GM19099 (cell line): Measurements from ENCODE around the gene DUOX2.

Experiments used
- POLR2A ChIP-seq: IDR thresholded peaks from 3 replicates; pipeline ENCODE4 v1.6.1; 2011; ENCODE audit warnings: low read depth; ENCODE audit not compliant: insufficient read length; ENCODE audit errors: extremely low read depth

The DUOX2 gene

DNA sequence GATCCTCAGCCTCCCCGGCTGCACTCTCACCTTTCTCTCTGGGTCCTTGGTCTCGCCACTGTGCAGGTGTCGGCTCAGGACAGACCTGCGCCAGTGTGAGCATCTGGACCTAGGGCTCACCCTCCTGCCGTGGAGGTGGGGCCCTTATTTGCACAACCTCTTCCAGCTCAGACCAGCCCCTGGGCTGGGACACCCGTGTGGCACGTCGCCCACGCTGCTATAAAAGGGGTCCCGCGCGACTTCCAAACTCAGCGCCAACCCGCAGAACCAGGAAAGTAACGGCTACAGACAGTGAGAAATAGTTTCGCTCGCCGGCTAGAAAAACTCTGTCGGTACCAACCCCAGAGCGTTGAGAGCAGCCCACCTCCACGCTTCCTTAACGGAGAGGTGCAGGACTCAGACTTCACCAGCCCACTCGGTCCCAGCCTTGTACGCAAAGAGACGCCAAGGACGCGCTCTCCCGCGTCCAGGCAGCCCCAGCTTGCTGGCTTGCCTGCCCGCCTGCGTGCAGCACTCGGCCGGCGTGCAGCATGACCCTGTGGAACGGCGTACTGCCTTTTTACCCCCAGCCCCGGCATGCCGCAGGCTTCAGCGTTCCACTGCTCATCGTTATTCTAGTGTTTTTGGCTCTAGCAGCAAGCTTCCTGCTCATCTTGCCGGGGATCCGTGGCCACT, at the start of gene DUOX2, which contains the start of gene DUOXA2:
TSS of gene DUOX2 (minus strand) at position 97 of the 675 bp plus-strand sequence. CDS start 761 bp downstream, outside the sequence.
TSS of gene DUOXA2 (plus strand) at position 251 of the 675 bp plus-strand sequence. CDS start at position 531, 280 bp downstream.
- no peak for TF ChIP-seq POLR2A

DNA sequence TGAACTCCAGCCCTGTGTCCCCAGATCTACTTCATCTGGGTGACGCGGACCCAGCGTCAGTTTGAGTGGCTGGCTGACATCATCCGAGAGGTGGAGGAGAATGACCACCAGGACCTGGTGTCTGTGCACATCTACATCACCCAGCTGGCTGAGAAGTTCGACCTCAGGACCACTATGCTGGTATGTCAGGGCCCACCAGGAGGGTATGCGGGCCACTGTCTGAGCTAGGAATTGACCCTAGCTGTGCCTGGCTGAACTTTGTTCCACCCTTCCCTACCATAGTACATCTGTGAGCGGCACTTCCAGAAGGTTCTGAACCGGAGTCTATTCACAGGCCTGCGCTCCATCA, 49.5 kb upstream of the DUOX2 start:
- TF ChIP-seq POLR2A = no peak

DNA sequence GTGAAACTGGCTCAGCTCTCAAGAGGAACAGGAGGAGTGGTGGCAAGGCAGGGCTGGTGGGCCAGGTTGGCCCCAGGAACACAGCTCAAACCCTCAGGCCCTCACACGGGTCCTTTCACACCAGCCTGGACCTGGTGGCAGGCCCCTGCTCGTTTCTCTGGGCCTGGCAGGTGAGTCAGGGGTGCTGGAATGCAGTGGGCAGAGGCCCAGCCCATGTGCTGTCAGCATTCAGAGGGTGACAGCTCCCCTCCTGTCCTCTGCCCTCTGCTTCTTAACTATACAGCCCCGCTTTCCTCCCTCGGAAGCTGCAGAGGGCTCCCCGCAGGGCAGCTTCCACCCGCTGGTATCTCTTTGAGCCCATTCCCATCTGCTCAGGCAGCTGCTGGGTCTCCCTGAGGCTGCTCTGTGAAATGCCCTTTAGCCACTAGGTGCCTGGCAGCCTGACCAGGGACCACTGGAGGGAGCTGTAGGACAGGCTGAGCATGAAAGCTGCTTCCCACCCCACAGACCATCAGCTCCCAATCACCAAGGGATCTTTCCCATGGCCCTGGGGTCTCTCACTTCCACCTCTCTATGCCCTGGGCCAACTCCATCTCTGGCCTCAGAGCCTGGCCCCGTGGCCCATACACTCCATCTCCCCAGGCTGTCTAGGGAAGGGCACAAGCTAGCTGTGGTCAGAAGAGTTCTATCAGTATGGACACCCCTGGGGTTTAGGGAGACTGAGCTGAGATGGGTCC, 49.0 kb upstream of the DUOX2 start:
- TF ChIP-seq POLR2A = no peak

DNA sequence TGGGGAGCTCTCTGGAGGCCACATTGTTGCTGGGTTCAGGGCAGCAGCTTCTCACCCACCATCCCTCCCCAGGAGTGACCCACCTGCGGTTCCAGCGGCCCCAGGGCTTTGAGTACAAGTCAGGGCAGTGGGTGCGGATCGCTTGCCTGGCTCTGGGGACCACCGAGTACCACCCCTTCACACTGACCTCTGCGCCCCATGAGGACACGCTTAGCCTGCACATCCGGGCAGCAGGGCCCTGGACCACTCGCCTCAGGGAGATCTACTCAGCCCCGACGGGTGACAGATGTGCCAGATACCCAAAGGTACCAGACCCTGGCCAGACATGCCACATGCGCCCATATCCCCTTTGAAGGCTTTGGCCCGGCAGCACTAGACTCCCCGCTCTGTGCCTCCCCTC, 47.7 kb upstream of the DUOX2 start:
- TF ChIP-seq POLR2A = no peak

DNA sequence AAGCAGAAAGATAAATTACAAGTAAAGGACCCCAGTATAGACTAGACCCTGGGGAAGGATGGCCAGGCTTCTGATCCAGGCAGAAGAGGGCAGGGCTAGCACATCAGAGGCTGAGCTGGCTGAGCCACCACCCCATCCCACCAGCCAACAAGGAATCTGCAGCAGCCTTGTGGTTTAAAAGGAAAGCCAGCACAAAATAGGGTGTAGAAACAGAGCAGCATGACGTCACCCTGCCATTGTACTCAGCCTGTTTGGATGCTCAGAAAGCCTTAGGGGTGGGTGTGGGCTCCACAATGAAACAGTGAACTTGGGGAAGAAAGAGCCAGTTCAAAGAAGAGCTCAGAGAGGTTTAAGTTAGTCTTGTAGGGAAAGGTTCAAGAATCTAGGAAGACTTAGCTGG, 44.0 kb upstream of the DUOX2 start:
- no peak for TF ChIP-seq POLR2A

DNA sequence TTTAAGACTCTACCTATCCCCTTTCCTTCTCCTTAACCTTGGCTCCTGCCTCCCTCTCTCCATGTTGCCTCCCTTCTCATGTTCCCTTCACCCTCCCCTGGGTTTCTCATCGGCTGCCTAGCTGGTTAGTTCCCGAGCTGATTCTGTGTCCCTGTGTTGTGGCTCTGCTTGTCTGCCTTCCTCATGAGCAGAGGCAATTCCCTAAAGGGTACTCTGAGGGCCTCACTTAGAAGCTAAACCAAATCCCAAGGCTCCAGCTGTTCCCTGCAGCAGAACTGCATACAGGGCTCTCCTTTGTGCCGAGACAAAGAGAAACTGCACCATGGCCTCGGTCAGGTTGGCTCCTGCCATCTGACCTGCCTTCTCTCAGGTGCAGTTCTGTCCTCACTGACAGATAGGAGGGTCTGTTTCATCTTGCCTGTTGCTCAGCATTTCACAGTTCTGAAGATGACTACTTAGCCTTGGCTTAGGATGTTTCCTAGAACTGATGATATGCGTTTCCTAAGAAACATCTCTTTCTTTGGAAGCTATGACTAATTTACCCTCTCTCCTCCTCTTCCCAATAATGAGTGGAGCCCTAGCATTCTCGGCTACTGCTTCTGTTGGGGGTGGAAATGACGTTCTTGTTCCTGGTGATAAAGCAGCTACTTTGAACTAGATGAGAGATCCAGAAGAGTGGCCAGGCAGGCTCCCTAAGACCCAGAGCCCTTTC, 42.9 kb upstream of the DUOX2 start:
- no peak for TF ChIP-seq POLR2A

DNA sequence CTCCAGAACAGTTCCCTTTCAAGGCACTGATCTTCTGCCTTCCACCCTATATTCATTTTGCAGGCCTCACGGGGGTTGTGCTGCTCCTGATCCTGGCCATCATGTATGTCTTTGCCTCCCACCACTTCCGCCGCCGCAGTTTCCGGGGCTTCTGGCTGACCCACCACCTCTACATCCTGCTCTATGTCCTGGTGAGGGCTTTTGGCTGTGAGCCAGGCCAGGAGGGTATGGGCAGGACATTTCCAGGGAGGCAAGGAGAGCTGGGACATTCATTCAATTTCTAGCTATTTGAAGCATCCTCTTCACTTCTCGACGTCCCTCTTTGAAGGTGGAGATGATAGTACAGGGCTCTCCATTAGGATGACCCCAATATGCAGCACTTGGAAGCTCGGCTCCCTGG, 41.8 kb upstream of the DUOX2 start:
- no peak for TF ChIP-seq POLR2A

DNA sequence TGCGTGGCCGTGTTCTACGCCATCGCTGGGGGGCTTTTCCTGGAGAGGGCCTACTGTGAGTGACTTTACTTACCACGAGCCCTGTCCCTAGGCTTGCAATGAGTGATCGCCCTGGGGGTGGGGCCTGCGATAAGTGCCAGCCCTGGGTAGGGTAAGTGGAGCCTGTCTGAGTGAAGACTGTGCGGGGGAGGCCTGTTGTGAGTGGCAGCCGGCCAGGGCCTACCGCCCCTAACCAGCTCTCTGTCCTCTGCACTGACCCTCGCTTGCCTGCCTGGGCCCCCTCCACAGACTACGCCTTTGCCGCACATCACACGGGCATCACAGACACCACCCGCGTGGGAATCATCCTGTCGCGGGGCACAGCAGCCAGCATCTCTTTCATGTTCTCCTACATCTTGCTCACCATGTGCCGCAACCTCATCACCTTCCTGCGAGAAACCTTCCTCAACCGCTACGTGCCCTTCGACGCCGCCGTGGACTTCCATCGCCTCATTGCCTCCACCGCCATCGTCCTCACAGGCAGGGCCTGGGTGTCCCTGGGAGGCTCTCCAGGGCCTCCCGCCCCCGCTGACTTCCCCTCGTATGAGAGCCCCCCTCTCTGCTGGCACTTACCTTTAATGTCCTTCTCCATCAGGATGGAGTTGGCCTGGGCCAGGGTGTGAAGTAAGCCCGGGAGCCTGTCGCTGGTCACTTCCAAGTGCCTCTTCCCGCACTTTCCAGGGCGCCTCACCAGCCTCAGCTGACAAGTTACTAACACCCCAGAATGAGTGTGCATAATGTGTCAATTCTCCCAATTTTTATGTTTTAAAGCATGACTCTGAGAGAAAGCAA, 38.2 kb upstream of the DUOX2 start:
- TF ChIP-seq POLR2A = no peak

DNA sequence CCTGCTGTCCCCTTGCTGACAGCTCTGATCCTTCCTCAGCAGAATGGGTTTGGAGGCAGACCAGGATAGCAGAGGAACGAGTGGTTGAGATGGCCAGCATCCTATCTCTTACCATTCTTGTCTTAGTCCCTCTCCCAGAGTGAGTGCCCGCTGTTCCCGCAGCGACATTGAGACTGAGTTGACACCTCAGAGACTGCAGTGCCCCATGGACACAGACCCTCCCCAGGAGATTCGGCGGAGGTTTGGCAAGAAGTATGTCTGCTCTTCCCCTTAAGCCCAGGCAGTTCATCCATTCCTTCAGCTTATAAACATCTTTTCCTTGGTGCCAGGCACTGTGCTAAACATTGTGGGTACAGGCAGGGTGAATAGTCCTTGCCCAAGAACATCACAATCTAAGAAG, 37.0 kb upstream of the DUOX2 start:
- no peak for TF ChIP-seq POLR2A

DNA sequence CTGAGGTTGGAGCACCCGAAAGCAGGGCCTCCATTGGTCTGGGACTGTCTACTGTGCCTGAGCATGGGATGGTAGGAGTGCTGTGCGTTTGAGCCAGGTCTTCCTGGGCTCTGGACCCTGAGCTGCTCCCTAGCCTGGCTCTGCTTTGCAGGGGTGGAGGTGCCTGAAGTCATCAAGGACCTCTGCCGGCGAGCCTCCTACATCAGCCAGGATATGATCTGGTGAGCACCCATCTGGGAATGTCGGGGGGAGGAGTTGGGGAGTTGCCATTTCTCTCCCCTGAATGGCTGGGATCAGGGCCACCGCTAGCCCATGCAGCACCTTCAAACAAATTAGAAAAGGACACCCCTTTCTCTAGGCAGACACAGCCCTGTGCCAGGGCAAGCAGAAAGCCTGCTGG, 36.5 kb upstream of the DUOX2 start:
- no peak for TF ChIP-seq POLR2A

DNA sequence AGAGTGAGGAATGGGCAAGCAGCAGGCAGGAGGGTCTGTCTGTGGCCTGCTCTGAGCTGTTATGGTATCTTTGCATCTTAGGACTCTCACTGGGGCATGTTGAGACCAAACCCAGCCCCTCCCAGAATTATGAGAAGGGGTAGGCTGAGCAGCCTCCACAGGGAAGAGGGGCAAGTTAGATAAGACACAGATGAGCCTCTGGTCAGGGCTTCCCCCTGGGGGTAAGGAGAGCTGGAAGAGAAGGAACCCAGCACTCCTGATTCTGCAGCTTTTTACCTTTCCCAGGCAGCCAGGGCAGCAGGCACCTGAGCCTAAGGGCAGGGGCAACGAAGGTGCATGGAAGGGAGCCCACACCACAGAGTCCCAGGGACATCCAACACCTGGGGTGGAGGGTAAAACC, 35.1 kb upstream of the DUOX2 start:
- TF ChIP-seq POLR2A = no peak

DNA sequence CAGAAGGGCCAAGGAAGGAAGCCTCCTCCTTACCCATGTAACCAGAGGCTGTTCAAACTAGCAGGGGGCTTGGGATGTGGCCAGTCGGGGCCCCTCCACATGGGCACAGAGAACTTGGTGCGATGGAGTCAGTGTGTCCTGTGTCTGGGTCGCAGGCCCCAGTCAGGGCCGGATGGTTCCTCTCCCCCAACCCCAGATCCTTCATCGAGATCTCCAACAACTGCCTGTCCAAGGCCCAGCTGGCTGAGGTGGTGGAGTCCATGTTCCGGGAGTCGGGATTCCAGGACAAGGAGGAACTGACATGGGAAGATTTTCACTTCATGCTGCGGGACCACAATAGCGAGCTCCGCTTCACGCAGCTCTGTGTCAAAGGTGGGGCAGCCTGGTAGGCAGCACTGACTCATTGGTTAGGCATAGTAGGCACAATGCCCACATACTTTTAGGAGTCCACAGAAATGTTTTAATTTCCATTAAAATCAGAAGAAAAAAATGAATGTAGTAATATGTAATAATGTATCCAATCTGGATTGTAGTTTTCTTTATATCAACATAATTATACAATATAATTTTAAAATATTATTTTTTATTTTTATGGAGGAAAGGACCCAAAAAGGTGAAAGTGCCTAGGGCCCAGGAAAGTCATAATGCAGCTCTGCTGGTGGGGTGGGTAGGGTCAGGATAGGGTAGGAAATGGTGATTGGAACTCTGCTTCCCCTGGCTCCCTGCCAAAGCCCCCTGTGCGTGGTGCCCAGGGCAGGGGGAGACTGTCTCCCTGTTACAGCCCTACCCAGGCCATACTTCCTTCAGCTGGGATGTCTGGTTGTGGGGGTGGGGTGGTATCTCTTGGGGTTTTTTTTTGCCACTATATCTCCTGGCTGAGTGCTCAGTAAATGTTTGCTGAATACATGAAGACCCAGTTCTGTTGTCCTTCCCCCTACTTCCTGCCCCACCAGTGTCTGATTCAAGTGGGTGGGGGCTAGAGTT, 34.4 kb upstream of the DUOX2 start:
- TF ChIP-seq POLR2A = no peak

DNA sequence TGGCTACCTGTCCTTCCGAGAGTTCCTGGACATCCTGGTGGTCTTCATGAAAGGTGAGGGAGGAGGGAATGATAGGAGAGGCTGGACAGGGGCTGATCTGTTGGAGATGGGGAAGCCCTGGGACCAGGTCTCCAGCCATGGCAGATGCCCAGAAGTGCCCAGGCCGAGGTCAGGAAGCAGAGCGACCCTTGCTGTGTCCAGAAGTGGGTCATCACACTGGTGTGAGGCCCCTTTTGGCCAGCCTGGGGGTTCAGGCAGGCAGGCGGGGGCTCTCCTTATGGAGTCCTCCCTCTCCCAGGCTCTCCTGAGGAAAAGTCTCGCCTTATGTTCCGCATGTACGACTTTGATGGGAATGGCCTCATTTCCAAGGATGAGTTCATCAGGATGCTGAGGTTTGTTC, 33.6 kb upstream of the DUOX2 start:
- no peak for TF ChIP-seq POLR2A

DNA sequence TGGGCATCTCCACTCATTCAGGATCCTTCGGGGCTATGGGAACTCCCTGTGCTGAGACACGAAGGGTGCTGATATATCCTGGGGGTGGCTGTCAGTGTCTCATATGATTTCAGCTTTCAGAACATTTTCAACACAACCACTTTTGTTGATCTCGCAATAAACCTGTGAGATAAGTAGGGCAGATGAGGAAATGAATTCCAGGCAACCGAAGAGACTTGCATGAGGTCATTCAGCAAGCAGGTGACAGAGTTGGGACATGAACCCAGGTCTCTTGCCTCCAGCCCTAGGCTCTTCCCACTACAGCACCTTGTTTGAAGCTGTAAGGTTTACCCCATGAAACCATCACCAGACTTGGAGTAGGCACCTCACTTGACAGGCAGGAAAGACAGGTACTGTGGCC, 32.4 kb upstream of the DUOX2 start:
- TF ChIP-seq POLR2A = no peak
